Inflammatory macrophage treated with lipopolysaccharide for 4 hours (primary cell): Measurements from ENCODE around the gene KIR2DL4.
"Not testable (repeated sequence)": the region's sequence is repeated elsewhere in the genome, so short reads cannot be mapped to it uniquely, and the experiment has no call there.

ENCODE experiments used
- DNase-seq: peaks from one replicate; pipeline ENCODE4 v3.0.0-alpha.2; 2020

The KIR2DL4 gene

GRCh38 chr19:54805665-54806515, 2.5 kb downstream of the KIR2DL4 start:
- no peak for DNase-seq

GRCh38 chr19:54806516-54806838, 3.1 kb downstream of the KIR2DL4 start:
- DNase-seq: no peak

- DNase-seq: not testable (repeated sequence)
Measured at GRCh38 chr19:54814571-54814970, 11.2 kb downstream of the KIR2DL4 start.

GRCh38 chr19:54816251-54816650, 12.8 kb downstream of the KIR2DL4 start, which contains the start of gene KIR3DL1:
KIR3DL1 (plus strand) TSS chr19:54816468.
- not testable (repeated sequence) for DNase-seq

GRCh38 chr19:54817670-54818536, 14.5 kb downstream of the KIR2DL4 start:
- DNase-seq: no peak

- DNase-seq: peak; percentile 19
Measured at GRCh38 chr19:54824416-54824815, 21.0 kb downstream of the KIR2DL4 start.

GRCh38 chr19:54825326-54825725, 21.9 kb downstream of the KIR2DL4 start:
- peak; percentile 7 for DNase-seq

GRCh38 chr19:54828064-54828463, 24.7 kb downstream of the KIR2DL4 start:
- DNase-seq: peak; percentile 74

- not testable (repeated sequence) for DNase-seq
Measured at GRCh38 chr19:54832496-54832895, 29.1 kb downstream of the KIR2DL4 start, which contains the start of gene KIR2DS4. KIR2DS4 (plus strand) TSS chr19:54832676.

- not testable (repeated sequence) for DNase-seq
Measured at GRCh38 chr19:54835126-54835525, 31.7 kb downstream of the KIR2DL4 start.

- DNase-seq: peak; percentile 67
Measured at GRCh38 chr19:54837522-54837921, 34.1 kb downstream of the KIR2DL4 start.

- DNase-seq: not testable (repeated sequence)
Measured at GRCh38 chr19:54843171-54843570, 39.8 kb downstream of the KIR2DL4 start.

GRCh38 chr19:54850061-54850640, 46.7 kb downstream of the KIR2DL4 start, which contains the start of gene KIR3DL2:
KIR3DL2 (plus strand) TSS chr19:54850443; CDS start chr19:54850476, 33 bp downstream.
- DNase-seq: not testable (repeated sequence)

GRCh38 chr19:54850930-54851329, 47.5 kb downstream of the KIR2DL4 start:
- no peak for DNase-seq

- no peak for DNase-seq
Measured at GRCh38 chr19:54851353-54851752, 47.9 kb downstream of the KIR2DL4 start.

- DNase-seq: peak; percentile 60
Measured at GRCh38 chr19:54855241-54855640, 51.8 kb downstream of the KIR2DL4 start.

- DNase-seq: not testable (repeated sequence)
Measured at GRCh38 chr19:54858476-54858875, 55.1 kb downstream of the KIR2DL4 start.

- peak; percentile 80 for DNase-seq
Measured at GRCh38 chr19:54859421-54859820, 56.0 kb downstream of the KIR2DL4 start.

GRCh38 chr19:54863459-54863858, 60.0 kb downstream of the KIR2DL4 start:
- DNase-seq: not testable (repeated sequence)
